Endothelial cell of umbilical vein (primary cell): ENCODE data around the gene CNNM4. TPM values are rescaled to one million over a fixed set of nuclear protein-coding genes. Genes with fewer than 3 reads are reported as not detected.

Experiments
- BruUV-seq: library from RNA; stranded (reverse); fragments of 400-500 nt; replicated peaks from 2 replicates; lab custom pipeline; 2021; lab: Mats Ljungman, UMichigan
- CTCF ChIA-PET: fragments of 300-600, 350-600 bp; sonication (Branson Sonifier 250); formaldehyde crosslinking; loops from one replicate; lab custom pipeline; 2021; ENCODE audit warnings: antibody characterized with exemption, inconsistent platforms; lab: Charles Lee
- POLR2A ChIA-PET: fragments of 300-600, 350-600 bp; sonication (Branson Sonifier 250); formaldehyde crosslinking; loops from one replicate; lab custom pipeline; 2021; ENCODE audit warnings: antibody characterized with exemption, inconsistent platforms; lab: Charles Lee
- DNase-seq: peaks from one replicate; pipeline ENCODE4 v3.0.0-alpha.2; 2011; ENCODE audit warnings: low read depth, low spot score
- FAIRE-seq: peaks from 2 replicates; lab custom pipeline; 2011; peaks lifted over from hg19 to GRCh38; lab: Jason Lieb, UNC
- H2AFZ ChIP-seq: 2 replicates; pipeline ENCODE4 v1.6.0; 2012; ENCODE audit warnings: low read depth, low read length, control low read depth, inconsistent platforms
- H3K27ac ChIP-seq: 2 replicates; pipeline ENCODE4 v1.5.1; 2011; ENCODE audit warnings: low read depth, mild to moderate bottlenecking, control low read depth, low read length, moderate library complexity; ENCODE audit not compliant: insufficient read depth
- H3K27me3 ChIP-seq, 2 experiments: 2 replicates each; pipeline versions ENCODE4 v1.6.0 to v1.6.1; 2011; ENCODE audit warnings: low read length in 2 of 2, mixed read lengths in 1 of 2; ENCODE audit not compliant: control insufficient read depth in 2 of 2, insufficient read depth in 2 of 2
- H3K36me3 ChIP-seq, 2 experiments: 2 replicates in 1 of 2; 3 replicates in 1 of 2; pipeline ENCODE4 v1.5.1; 2011; ENCODE audit warnings: low read length in 2 of 2, mild to moderate bottlenecking in 1 of 2, moderate library complexity in 1 of 2; ENCODE audit not compliant: control insufficient read depth in 2 of 2, insufficient read depth in 2 of 2; ENCODE audit errors: extremely low read depth in 1 of 2
- H3K4me1 ChIP-seq: 3 replicates; pipeline ENCODE4 v1.5.1; 2011; ENCODE audit warnings: mild to moderate bottlenecking, low read length; ENCODE audit not compliant: control insufficient read depth, insufficient read depth; ENCODE audit errors: extremely low read depth
- H3K4me2 ChIP-seq: 2 replicates; pipeline ENCODE4 v1.6.1; 2011; ENCODE audit warnings: low read length, control low read depth, mixed read lengths; ENCODE audit not compliant: insufficient read depth
- H3K4me3 ChIP-seq, 3 experiments: fragments of 200-600 bp in 1 of 3; sonication (generic), shearing (Covaris generic) in 1 of 3; replicated peaks in 1 of 3; 2 replicates each; pipeline ENCODE4 v1.5.1; 2011 to 2016; ENCODE audit warnings: control low read depth in 3 of 3, low read length in 3 of 3, mild to moderate bottlenecking in 2 of 3, inconsistent platforms in 1 of 3, low read depth in 1 of 3, moderate library complexity in 1 of 3; ENCODE audit not compliant: insufficient read depth in 1 of 3
- H3K79me2 ChIP-seq: 2 replicates; pipeline ENCODE4 v1.6.0; 2012; ENCODE audit warnings: low read length, inconsistent platforms; ENCODE audit not compliant: control insufficient read depth, insufficient read depth
- H3K9ac ChIP-seq: replicated peaks from 2 replicates; pipeline ENCODE3; 2011; ENCODE audit warnings: low read length, control low read depth; ENCODE audit not compliant: insufficient read depth; ENCODE audit errors: extremely low read depth
- H3K9me1 ChIP-seq: replicated peaks from 3 replicates; pipeline ENCODE4 v1.6.0; 2011; ENCODE audit warnings: mild to moderate bottlenecking, low read length; ENCODE audit not compliant: control insufficient read depth, insufficient read depth; ENCODE audit errors: extremely low read depth
- H3K9me3 ChIP-seq: replicated peaks from 2 replicates; pipeline ENCODE4 v1.5.1; 2012; ENCODE audit warnings: low read length, inconsistent platforms; ENCODE audit not compliant: control insufficient read depth, insufficient read depth
- H4K20me1 ChIP-seq: replicated peaks from 2 replicates; pipeline ENCODE3; 2011; ENCODE audit warnings: mild to moderate bottlenecking, low read length; ENCODE audit not compliant: control insufficient read depth, insufficient read depth; ENCODE audit errors: extremely low read depth
- EZH2 ChIP-seq: IDR thresholded peaks from 2 replicates; pipeline ENCODE4 v1.6.1; 2012; ENCODE audit warnings: borderline replicate concordance, low read depth, mild to moderate bottlenecking, moderate library complexity, low read length, inconsistent platforms; ENCODE audit not compliant: severe bottlenecking
- FOS ChIP-seq: IDR thresholded peaks from 2 replicates; pipeline ENCODE4 v1.6.1; 2011; ENCODE audit warnings: mild to moderate bottlenecking, low read length, moderate library complexity, borderline replicate concordance; ENCODE audit not compliant: insufficient read depth
- GATA2 ChIP-seq: IDR thresholded peaks from 2 replicates; pipeline ENCODE4 v1.7.0; 2011; ENCODE audit warnings: low read depth, mild to moderate bottlenecking, moderate library complexity, mixed read lengths, low read length; ENCODE audit not compliant: insufficient read length, insufficient read depth
- JUN ChIP-seq: IDR thresholded peaks from 2 replicates; pipeline ENCODE4 v1.6.1; 2011; ENCODE audit warnings: borderline replicate concordance, low read depth; ENCODE audit not compliant: insufficient read length, insufficient read depth
- MYC ChIP-seq: IDR thresholded peaks from one replicate; pipeline ENCODE4 v1.6.1; 2011; ENCODE audit warnings: mild to moderate bottlenecking, low read depth, low read length
- POLR2A ChIP-seq: IDR thresholded peaks from 2 replicates; pipeline ENCODE4 v1.6.1; 2012; ENCODE audit warnings: low read depth, mild to moderate bottlenecking, control low read depth, low read length
- POLR2AphosphoS5 ChIP-seq: IDR thresholded peaks from 2 replicates; pipeline ENCODE4 v1.6.1; 2012; ENCODE audit warnings: low read depth, mild to moderate bottlenecking, control low read depth, low read length, moderate library complexity; ENCODE audit not compliant: insufficient read depth
- dilution Hi-C: fragments of 300-500 bp; cut with MboI; formaldehyde crosslinking; loops from one replicate; pipeline ENCODE4 v1.15.0; 2019; ENCODE audit warnings: low sequenced_read_pairs; ENCODE audit not compliant: extremely low pct_ligation_motif_present
- intact Hi-C: fragments of 100-400 bp; cut with micrococcal nuclease; formaldehyde crosslinking; loops from one replicate; pipeline ENCODE4 v1.10.0; 2022
- polyA plus RNA-seq, 4 experiments: library from polyadenylated mRNA; depleted of rRNA in 3 of 4; stranded (reverse) in 3 of 4; unstranded in 1 of 4; fragments of >200 nt; gene quantifications; 2 replicates each; pipeline versions ENCODE4 v1.2.1 to v1.2.3, GENCODE V29; 2011 to 2012; ENCODE audit warnings: missing spikeins in 1 of 4
- total RNA-seq: library from RNA; stranded (reverse); gene quantifications from 2 replicates; pipeline ENCODE4 v1.2.3, GENCODE V29; 2021
- TF ChIP-seq, protein P1 (sequence below), 2 donors: IDR thresholded peaks; 1 replicate in 1 of 2; 2 replicates in 1 of 2; pipeline ENCODE4 v1.5.1; 2011; ENCODE audit warnings: low read length in 2 of 2, mild to moderate bottlenecking in 2 of 2, moderate library complexity in 2 of 2, control low read depth in 1 of 2, inconsistent platforms in 1 of 2, low read depth in 1 of 2; ENCODE audit not compliant: insufficient read depth in 1 of 2; ENCODE audit errors: extremely low read depth in 1 of 2
- TF ChIP-seq, protein P2 (sequence below): IDR thresholded peaks from 2 replicates; pipeline ENCODE4 v1.6.1; 2011; ENCODE audit not compliant: insufficient read depth, insufficient read length

The CNNM4 gene
- total and polyA plus RNA-seq, 2 donors (not counting 3 experiments of a cell fraction or from before 2014, with no cell fraction given): 4.7 to 5.3 TPM

DNA sequence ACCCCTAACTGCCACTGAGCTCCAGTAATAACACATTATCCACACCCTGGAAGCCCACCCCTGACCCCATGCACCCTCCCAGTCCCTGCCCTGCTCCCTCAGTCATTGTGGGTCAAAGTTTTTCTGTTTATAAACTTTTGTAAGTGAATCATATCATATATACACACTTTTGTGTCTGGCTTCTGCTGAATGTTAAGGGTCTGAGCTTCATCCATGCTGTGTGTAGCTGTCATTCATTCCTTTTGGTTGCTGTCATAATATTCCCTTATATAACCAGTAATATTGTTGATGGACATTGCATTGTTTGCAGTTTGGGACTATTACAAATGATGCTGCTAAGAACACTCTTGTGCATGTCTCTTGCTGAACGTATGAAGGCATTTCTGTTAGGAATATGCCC is 14.5 kb downstream of the CNNM4 start:
- no peaks in the 10 kb centered on the region for H3K79me2 ChIP-seq

DNA sequence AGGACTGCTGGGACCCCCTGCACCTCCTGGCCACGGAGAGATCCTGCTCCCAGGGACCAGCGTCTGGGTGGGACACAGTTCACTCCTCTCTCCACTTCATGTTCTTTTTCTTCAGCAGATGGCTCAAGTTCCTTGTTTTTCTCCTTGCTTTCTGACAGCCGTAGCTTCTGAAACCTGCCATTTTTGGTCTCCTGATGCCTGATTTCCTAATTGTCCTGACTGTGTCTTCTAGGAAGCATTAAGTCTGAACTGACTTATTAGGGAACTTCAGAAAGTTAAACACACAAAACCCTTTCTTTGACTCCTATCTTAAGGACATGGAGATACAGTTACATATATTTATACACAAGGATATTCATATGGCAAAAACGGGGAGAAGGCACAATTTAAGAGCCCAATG is 22.7 kb downstream of the CNNM4 start:
- Histone ChIP-seq H4K20me1 (no peaks in the 10 kb centered on the region), H3K9me3 (no peaks in the 10 kb centered on the region), H3K9me1 (no peaks in the 10 kb centered on the region), H2AFZ (no peak overlapping the region), H3K4me1 (peaks cover 9% of the 10 kb centered on the region), H3K9ac (no peak overlapping the region), H3K4me2 (no peak overlapping the region), H3K36me3 (no peaks in the 10 kb centered on the region), H3K79me2 (no peaks in the 10 kb centered on the region), H3K4me3 (no peak overlapping the region), H3K27ac (no peak overlapping the region), H3K27me3 (no peaks in the 10 kb centered on the region)
- no peak for DNase-seq
- ChIA-PET CTCF (interaction anchor here (1.2 to 2.2 kb wide), 4 partner anchors 9 to 20 kb away, joined by 3 to 6 read pairs (median 5); no protein-coding TSS in a partner anchor), POLR2A (no interaction called here)
- intact Hi-C loops: no loop called here
- dilution Hi-C loops: no loop called here
- FAIRE-seq: no peak
- TF ChIP-seq GATA2 (no peak), JUN (no peak), EZH2 (no peak), POLR2A (no peak), MYC (no peak), FOS (no peak), POLR2AphosphoS5 (no peak)
- TF ChIP-seq, protein P1, sequence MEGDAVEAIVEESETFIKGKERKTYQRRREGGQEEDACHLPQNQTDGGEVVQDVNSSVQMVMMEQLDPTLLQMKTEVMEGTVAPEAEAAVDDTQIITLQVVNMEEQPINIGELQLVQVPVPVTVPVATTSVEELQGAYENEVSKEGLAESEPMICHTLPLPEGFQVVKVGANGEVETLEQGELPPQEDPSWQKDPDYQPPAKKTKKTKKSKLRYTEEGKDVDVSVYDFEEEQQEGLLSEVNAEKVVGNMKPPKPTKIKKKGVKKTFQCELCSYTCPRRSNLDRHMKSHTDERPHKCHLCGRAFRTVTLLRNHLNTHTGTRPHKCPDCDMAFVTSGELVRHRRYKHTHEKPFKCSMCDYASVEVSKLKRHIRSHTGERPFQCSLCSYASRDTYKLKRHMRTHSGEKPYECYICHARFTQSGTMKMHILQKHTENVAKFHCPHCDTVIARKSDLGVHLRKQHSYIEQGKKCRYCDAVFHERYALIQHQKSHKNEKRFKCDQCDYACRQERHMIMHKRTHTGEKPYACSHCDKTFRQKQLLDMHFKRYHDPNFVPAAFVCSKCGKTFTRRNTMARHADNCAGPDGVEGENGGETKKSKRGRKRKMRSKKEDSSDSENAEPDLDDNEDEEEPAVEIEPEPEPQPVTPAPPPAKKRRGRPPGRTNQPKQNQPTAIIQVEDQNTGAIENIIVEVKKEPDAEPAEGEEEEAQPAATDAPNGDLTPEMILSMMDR (IDR thresholded peaks at IDR 0.05; ENCODE audit: extremely low read depth in 1 of 2, insufficient read depth in 1 of 2, low read depth in 1 of 2, low read length in 2 of 2): no peak
- TF ChIP-seq, protein P2, sequence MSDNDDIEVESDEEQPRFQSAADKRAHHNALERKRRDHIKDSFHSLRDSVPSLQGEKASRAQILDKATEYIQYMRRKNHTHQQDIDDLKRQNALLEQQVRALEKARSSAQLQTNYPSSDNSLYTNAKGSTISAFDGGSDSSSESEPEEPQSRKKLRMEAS: no peak
- BruUV-seq: no TSS peak

More for the DNA sequence above, 14.5 kb downstream of the CNNM4 start:
- H3K4me3 ChIP-seq: no peak overlapping the region
- no peaks in the 10 kb centered on the region for H4K20me1 ChIP-seq
- intact Hi-C loops: no loop called here
- POLR2A ChIA-PET: interaction anchor here (0.7 kb wide), 1 partner anchor 10 kb away, joined by 6 read pairs; no protein-coding TSS in a partner anchor
- CTCF ChIA-PET: interaction anchor here (1.2 to 1.4 kb wide), 2 partner anchors 14 to 25 kb away, joined by 3 read pairs; partner anchors contain the start of gene CNNM4
- H3K9me3 ChIP-seq: no peaks in the 10 kb centered on the region
- no peak overlapping the region for H3K27ac ChIP-seq
- no peak overlapping the region for H3K4me2 ChIP-seq
- H3K9ac ChIP-seq: no peak overlapping the region
- FAIRE-seq (no peak), DNase-seq (no peak)
- no peaks in the 10 kb centered on the region for H3K4me1 ChIP-seq
- no peaks in the 10 kb centered on the region for H3K27me3 ChIP-seq
- TF ChIP-seq MYC: no peak
- no peak for TF ChIP-seq GATA2
- no peak for TF ChIP-seq EZH2
- no peaks in the 10 kb centered on the region for H3K36me3 ChIP-seq
- BruUV-seq: no TSS peak
- H3K9me1 ChIP-seq: no peaks in the 10 kb centered on the region
- dilution Hi-C loops: no loop called here
- no peak overlapping the region for H2AFZ ChIP-seq
